ENCODE measurements around the gene PEAK3. TPM values are rescaled to one million over a fixed set of nuclear protein-coding genes. Genes with fewer than 3 reads are reported as not detected.

PEAK3 gene
- total RNA-seq, 1 donor from 2014 or later, result not detected

- DNase-seq (ENCODE audit: low read depth) (no peak), FAIRE-seq (no peak)
- peaks cover 10% of the 10 kb centered on the region for H3K36me3 ChIP-seq (ENCODE audit: control insufficient read depth, insufficient read depth, low read length)
- peaks cover 32% of the 10 kb centered on the region for H3K27me3 ChIP-seq (ENCODE audit: control insufficient read depth, insufficient read depth, low read length)
- TF ChIP-seq, protein P1, sequence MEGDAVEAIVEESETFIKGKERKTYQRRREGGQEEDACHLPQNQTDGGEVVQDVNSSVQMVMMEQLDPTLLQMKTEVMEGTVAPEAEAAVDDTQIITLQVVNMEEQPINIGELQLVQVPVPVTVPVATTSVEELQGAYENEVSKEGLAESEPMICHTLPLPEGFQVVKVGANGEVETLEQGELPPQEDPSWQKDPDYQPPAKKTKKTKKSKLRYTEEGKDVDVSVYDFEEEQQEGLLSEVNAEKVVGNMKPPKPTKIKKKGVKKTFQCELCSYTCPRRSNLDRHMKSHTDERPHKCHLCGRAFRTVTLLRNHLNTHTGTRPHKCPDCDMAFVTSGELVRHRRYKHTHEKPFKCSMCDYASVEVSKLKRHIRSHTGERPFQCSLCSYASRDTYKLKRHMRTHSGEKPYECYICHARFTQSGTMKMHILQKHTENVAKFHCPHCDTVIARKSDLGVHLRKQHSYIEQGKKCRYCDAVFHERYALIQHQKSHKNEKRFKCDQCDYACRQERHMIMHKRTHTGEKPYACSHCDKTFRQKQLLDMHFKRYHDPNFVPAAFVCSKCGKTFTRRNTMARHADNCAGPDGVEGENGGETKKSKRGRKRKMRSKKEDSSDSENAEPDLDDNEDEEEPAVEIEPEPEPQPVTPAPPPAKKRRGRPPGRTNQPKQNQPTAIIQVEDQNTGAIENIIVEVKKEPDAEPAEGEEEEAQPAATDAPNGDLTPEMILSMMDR (IDR thresholded peaks at IDR 0.05; ENCODE audit: insufficient read depth, low read length, severe bottlenecking), result no peak
- no peak overlapping the region for H3K4me3 ChIP-seq (ENCODE audit: low read depth, low read length)
These were observed 30.6 kb downstream of the PEAK3 start for GRCh38 chr19:2251106-2252054.

DNA sequence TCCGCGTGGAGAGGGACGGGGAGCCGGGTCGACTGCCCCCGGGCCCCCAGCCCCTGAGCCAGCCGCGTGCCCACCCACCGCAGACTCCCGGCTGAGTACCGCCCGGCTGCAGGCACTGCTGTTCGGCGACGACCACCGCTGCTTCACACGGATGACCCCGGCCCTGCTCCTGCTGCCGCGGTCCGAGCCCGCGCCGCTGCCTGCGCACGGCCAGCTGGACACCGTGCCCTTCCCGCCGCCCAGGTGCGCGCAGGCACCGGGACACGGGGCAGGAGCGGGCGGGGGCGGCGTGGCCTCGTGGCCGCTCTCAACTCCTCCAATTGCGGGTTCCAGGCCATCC, 31.2 kb downstream of the PEAK3 start:
- no peak overlapping the region for H3K4me3 ChIP-seq (ENCODE audit: low read depth, low read length)
- peaks cover 12% of the 10 kb centered on the region for H3K36me3 ChIP-seq (ENCODE audit: control insufficient read depth, insufficient read depth, low read length)
- H3K27me3 ChIP-seq (ENCODE audit: control insufficient read depth, insufficient read depth, low read length), result peaks cover 32% of the 10 kb centered on the region
- FAIRE-seq (no peak), DNase-seq (ENCODE audit: low read depth) (no peak)
- TF ChIP-seq, protein P1 (IDR thresholded peaks at IDR 0.05; ENCODE audit: insufficient read depth, low read length, severe bottlenecking), result no peak

GRCh38 chr19:2249880-2250765, 31.9 kb downstream of the PEAK3 start:
- FAIRE-seq, result no peak
- TF ChIP-seq, protein P1 (IDR thresholded peaks at IDR 0.05; ENCODE audit: insufficient read depth, low read length, severe bottlenecking), result no peak
- peaks cover 32% of the 10 kb centered on the region for H3K27me3 ChIP-seq (ENCODE audit: control insufficient read depth, insufficient read depth, low read length)

DNA sequence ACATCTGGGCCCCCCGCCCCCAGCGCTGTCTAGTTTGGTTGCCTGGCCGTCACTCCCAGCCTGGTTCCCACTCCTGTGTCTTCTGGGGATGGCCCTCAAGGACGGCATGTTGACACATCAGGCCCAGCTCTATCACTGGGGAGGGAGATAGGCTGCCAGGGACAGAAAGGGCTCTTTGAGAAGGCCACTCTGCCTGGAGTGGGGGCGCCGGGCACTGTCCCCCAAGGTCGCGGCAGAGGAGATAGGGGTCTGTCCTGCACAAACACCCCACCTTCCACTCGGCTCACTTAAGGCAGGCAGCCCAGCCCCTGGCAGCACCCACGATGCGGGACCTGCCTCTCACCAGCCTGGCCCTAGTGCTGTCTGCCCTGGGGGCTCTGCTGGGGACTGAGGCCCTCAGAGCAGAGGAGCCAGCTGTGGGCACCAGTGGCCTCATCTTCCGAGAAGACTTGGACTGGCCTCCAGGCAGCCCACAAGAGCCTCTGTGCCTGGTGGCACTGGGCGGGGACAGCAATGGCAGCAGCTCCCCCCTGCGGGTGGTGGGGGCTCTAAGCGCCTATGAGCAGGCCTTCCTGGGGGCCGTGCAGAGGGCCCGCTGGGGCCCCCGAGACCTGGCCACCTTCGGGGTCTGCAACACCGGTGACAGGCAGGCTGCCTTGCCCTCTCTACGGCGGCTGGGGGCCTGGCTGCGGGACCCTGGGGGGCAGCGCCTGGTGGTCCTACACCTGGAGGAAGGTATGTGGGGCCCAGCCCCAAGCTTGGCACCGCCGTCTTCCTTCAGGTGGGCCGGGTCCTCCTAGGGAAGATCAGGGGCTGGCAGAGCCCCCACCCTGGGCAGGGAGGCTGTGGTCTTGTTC, 32.7 kb downstream of the PEAK3 start, which contains the start of gene AMH:
Gene AMH, plus strand, starts transcription at position 314 of the 857 bp plus-strand sequence. Its CDS starts 10 bp downstream, at position 324.
- H3K4me3 ChIP-seq (ENCODE audit: low read depth, low read length), result no peak within 1 kb of the TSS

More at GRCh38 chr19:2249880-2250765, 31.9 kb downstream of the PEAK3 start:
- Histone ChIP-seq H3K4me3 (ENCODE audit: low read depth, low read length) (no peak overlapping the region), H3K36me3 (ENCODE audit: control insufficient read depth, insufficient read depth, low read length) (peaks cover 16% of the 10 kb centered on the region)
- DNase-seq (ENCODE audit: low read depth), result no peak

More for the DNA sequence above, 32.7 kb downstream of the PEAK3 start, which contains the start of gene AMH:
- TF ChIP-seq, protein P1 (IDR thresholded peaks at IDR 0.05; ENCODE audit: insufficient read depth, low read length, severe bottlenecking), result no peak
- FAIRE-seq (no peak), DNase-seq (ENCODE audit: low read depth) (no peak)
- Histone ChIP-seq H3K27me3 (ENCODE audit: control insufficient read depth, insufficient read depth, low read length) (peaks cover 31% of the 10 kb centered on the region), H3K36me3 (ENCODE audit: control insufficient read depth, insufficient read depth, low read length) (peaks cover 23% of the 10 kb centered on the region)

Measured in bronchial epithelial cell (primary cell).